Measurements from ENCODE around the gene UMODL1.

DNA sequence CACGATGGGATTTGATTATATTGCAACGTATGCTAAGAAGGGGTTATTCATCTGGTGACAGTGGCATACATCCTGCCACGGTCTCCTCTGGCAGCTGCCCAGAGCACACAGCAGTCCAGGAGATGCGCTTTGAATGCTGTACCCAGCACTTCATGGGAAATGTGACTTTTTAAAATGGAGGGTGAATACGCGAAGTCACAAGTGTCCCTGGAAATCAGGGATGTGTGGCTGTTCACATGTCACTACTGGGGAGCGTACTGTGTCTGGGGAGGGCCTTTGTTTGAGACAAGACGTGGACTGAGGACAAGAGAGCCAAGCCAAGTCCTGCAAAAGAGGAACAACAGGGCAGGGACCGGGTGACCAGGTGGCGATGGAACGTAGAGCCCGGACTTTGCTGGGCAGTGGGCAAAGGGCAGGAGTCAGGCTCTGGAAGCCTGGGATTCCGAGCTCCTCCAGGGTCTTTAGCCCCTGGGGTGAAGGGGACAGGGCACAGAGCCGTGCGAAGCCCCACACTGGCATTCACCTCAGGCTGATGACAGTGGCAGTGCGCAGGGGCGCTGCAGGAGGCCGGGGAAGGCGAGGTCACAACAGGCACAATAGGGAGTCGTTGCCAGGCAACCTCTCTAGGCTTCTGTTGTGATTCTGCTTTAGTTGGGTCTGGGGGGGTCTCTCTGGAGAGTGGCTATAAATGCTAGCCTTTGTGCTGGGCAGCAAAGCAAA, 49.6 kb upstream of the UMODL1 start:
- TF ChIP-seq EZH2 (IDR thresholded peaks at IDR 0.05; ENCODE audit: low read length, missing control alignments): no peak
- TF ChIP-seq, protein P1, sequence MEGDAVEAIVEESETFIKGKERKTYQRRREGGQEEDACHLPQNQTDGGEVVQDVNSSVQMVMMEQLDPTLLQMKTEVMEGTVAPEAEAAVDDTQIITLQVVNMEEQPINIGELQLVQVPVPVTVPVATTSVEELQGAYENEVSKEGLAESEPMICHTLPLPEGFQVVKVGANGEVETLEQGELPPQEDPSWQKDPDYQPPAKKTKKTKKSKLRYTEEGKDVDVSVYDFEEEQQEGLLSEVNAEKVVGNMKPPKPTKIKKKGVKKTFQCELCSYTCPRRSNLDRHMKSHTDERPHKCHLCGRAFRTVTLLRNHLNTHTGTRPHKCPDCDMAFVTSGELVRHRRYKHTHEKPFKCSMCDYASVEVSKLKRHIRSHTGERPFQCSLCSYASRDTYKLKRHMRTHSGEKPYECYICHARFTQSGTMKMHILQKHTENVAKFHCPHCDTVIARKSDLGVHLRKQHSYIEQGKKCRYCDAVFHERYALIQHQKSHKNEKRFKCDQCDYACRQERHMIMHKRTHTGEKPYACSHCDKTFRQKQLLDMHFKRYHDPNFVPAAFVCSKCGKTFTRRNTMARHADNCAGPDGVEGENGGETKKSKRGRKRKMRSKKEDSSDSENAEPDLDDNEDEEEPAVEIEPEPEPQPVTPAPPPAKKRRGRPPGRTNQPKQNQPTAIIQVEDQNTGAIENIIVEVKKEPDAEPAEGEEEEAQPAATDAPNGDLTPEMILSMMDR (conservative IDR thresholded peaks at IDR 0.05 in 1 of 2, IDR thresholded peaks at IDR 0.05 in 1 of 2; ENCODE audit: low read depth in 1 of 2, low read length in 2 of 2): no peak

Data from fibroblast of lung (primary cell).